GM11168 (cell line): ENCODE measurements around the gene CCDC12.

Experiments used
- in situ Hi-C: fragments of 300-500 bp; cut with MboI; formaldehyde crosslinking; loops from one replicate; pipeline ENCODE4 v1.12.0; 2022; ENCODE audit warnings: low sequenced_read_pairs; ENCODE audit not compliant: unreplicated experiment

Gene CCDC12

GRCh38 chr3:46900356-46900755 is 76.2 kb downstream of the CCDC12 start:
- in situ Hi-C loops, result no loop called here

DNA sequence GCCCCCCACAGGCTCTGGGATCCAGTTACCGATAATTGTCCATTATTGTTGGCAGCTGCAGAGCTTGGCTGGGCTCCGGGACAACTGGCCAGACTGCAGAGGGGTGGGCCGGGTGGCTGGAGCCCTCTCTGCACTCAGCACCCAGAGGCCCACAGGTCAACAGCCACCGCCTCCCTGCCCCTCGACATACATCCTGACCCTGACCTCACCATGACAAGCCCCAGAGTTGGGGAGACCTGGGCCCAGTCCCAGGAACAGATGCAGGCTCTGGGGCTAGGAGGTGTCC is 76.6 kb downstream of the CCDC12 start:
- in situ Hi-C loops, result no loop called here

GRCh38 chr3:46899151-46900006 is 77.2 kb downstream of the CCDC12 start:
- in situ Hi-C loops, result no loop called here

- in situ Hi-C loops, result no loop called here
Measured at GRCh38 chr3:46898321-46899150, 78.0 kb downstream of the CCDC12 start.

- in situ Hi-C loops, result no loop called here
Measured at GRCh38 chr3:46897829-46898320, 78.7 kb downstream of the CCDC12 start.

- in situ Hi-C loops, result no loop called here
Measured at GRCh38 chr3:46897031-46897430, 79.5 kb downstream of the CCDC12 start.

DNA sequence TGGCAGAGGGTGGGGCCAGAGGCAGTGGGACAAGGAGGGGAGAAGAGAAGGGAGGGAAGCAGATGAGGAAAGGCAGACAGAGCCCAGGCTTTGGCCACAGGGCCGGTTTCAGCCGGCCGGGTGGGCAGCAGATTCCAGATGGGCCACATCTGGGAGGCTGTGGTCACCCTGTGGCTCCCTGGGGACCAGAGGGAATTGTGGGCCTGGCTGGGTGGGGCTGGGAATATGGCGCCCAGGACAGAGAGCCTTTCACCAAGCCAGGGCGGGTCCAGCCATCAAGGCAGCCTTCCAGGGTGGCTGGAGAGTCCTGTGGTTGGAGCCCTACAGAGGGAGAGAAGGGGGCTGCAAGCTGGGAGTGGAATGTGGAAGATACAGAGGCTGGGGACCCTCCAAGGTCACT is 80.2 kb downstream of the CCDC12 start:
- in situ Hi-C loops, result no loop called here

DNA sequence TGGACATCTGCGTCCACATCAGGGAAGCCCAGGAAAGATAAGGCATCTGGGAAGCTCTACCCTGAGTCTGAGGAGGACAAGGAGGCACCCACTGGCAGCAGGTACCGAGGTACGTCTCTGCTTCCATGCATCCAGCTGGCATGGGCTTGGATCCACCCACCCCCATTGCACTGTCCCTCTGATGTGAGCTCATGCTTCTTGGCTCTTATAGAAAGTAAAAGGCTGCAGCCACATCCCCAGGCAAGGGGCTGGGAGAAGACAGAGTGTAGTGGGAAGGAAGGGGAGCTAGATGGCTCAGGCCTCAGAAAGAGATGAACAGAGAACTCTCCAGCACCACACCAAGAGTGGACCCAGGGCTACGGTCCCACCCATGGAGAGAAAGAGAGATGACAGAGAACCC is 80.8 kb downstream of the CCDC12 start:
- in situ Hi-C loops, result no loop called here

DNA sequence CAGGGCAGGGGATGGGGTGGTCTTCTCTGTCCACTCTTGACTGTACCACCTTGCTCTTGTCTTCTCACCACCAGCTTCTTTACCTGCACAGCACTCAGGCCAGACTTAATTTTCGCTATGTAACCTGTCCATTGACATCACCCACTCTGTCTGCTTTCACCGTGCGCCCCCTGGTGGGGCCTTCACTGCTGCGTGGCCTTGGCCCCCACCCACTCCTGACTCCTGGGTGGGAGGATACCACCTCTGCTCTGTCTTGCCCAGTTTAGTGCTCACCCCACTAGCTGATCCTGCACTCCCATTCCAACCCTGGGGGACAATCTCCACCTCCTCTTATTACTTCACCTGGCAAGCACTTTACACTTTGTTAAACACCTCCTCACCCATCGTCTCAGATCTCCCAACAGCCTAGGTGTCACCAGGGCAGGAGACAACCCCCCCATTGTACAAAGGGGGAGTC is 81.3 kb downstream of the CCDC12 start:
- in situ Hi-C loops, result no loop called here

DNA sequence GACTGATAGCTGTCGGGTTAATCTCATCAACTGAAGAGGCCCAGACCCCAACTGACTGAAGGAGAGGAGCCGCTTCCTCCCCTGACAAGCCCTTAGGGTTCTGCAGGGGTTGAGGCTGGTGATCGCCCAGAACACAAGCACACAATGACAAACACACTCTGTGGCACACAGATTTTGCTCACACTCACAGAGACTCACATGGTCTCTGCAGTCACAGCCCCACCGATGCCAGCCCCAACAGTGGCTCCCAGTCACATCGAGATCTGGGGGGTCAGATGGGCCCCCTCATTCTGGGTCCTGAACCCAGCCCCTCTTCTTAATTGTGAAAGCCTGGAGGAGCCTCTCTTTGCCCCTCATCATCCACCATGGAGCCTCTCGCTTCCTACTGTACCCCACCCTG is 82.3 kb downstream of the CCDC12 start:
- in situ Hi-C loops, result loop anchor here (5.0 kb wide), 1 partner anchor 187 kb away; no protein-coding TSS in a partner anchor

GRCh38 chr3:46893763-46894162 is 82.8 kb downstream of the CCDC12 start:
- in situ Hi-C loops, result loop anchor here (5.0 kb wide), 1 partner anchor 186 kb away; no protein-coding TSS in a partner anchor

- in situ Hi-C loops, result loop anchor here (5.0 kb wide), 1 partner anchor 186 kb away; no protein-coding TSS in a partner anchor
Measured at GRCh38 chr3:46893146-46893748, 83.3 kb downstream of the CCDC12 start.

DNA sequence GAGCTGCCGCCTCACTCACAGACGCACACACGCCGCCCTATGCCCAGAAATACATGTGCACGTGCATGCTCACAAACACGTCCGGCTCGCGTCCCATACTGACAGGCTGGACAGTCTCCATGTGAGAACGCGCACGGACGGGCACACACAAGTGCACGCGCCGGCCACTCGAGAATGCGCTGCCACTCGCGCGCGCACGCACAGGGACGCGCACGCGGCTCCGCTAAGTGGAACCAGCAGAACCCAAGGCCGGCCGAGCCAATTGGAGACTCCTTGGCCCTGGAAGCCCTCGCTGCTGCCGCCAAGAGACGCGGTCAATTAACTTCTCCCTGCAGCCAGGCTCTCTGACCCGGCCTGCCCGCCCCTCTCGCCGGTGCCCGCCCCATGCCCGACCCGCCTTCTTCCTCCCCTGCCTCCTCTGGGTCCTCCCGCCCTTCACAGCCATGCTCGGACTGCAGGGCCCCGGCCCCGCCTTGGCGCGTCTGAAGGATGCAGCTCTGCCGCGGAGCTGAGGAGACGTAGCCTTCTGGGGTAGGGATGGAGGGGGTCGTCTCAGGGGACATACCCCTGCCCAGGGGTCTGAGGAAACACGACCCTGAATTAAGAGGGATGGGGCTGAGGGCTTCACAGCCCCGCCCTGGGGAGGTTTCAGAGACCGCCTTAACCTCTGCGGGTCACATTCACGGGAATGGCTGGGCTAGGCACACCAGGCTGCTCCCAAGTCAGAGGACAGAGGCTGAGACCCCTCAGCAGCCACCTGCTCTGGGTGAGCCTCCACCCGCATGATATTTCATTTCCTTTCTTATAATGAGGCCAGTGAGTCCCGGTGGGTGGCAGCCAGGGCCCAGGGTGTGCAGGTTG is 84.0 kb downstream of the CCDC12 start:
- in situ Hi-C loops, result loop anchor here (5.0 kb wide), 1 partner anchor 185 kb away; no protein-coding TSS in a partner anchor

- in situ Hi-C loops, result loop anchor here (5.0 kb wide), 1 partner anchor 184 kb away; no protein-coding TSS in a partner anchor
Measured at GRCh38 chr3:46891132-46891531, 85.4 kb downstream of the CCDC12 start.

DNA sequence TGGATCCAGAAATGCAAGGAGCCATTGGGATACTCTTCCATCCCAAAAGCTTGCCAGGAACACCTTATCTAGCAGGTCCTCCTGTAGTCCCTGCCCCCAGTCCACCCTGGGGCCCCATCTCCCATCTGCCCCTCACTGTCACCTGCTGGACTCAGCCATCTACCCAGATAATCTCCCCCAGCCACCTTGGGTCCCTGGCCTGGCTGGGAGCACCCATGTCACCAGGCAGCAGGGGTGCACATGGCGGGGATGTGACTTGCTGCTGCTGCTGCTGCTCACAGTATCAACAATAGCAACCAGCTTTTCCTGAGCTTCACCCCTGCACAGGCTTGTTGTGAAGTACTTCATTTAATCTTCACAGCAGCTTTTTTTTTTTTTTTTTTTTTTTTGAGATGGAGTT is 86.4 kb downstream of the CCDC12 start:
- in situ Hi-C loops, result loop anchor here (5.0 kb wide), 1 partner anchor 183 kb away; no protein-coding TSS in a partner anchor

GRCh38 chr3:46889381-46890110 is 87.0 kb downstream of the CCDC12 start:
- in situ Hi-C loops, result loop anchor here (5.0 kb wide), 1 partner anchor 182 kb away; no protein-coding TSS in a partner anchor

DNA sequence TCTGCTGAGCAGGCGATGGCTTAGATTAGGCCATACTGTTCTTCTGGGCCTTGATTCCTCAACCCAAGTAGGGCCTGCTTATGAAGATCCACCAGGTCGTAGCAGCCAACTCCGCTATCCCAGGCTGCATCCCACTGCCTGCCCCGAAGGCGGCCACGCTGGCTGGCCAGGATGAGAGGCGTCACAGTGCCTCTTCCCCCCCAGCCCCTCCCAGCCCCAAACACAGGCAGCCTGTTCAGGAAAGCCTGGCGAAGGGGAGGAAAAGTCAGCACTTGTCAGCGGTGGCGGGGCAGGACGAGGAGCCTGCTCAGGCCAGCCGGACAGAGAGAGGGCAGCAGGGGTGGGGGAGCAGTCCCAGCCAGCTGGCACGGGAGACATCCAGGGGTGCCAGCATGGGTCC is 87.8 kb downstream of the CCDC12 start:
- in situ Hi-C loops, result no loop called here

- in situ Hi-C loops, result no loop called here
Measured at GRCh38 chr3:46887980-46888494, 88.5 kb downstream of the CCDC12 start.

DNA sequence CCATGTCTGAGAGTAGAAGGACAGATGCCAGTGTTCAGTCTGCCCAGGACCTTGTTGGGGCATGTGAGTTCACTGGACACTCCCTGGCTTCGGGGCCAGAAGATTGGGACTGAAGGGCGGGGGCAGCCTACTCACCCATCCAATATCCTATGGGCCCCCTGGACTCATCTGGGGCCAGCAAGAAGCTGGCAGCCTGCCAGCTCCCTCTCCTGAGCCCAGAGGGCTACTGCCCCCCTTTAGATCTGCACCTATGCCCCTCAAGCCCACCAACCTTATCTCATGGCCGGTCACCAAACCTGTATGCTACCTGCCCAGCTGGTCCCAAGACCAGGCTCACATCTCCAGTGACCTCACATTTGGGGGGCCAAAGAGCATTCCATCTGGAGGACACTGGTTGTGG is 90.9 kb downstream of the CCDC12 start:
- in situ Hi-C loops, result no loop called here
